NT2/D1 (cell line): Measurements from ENCODE around the gene GSAP.
"Not testable (repeated sequence)": the region's sequence is repeated elsewhere in the genome, so short reads cannot be mapped to it uniquely, and the experiment has no call there.

Source experiments
- DNase-seq: peaks from one replicate; pipeline ENCODE4 v3.0.0-alpha.2; 2011; ENCODE audit warnings: low read depth, low spot score
- H3K27me3 ChIP-seq: 2 replicates; pipeline ENCODE4 v1.6.0; 2011; ENCODE audit warnings: mild to moderate bottlenecking; ENCODE audit not compliant: insufficient read length, insufficient read depth
- H3K36me3 ChIP-seq: 2 replicates; pipeline ENCODE4 v1.6.1; 2011; ENCODE audit warnings: mild to moderate bottlenecking, low read length, mixed read lengths; ENCODE audit not compliant: insufficient read depth, insufficient read length
- H3K4me1 ChIP-seq: 2 replicates; pipeline ENCODE4 v1.5.1; 2011; ENCODE audit not compliant: insufficient read depth, insufficient read length
- H3K4me3 ChIP-seq: 2 replicates; pipeline ENCODE4 v1.5.1; 2011; ENCODE audit warnings: low read depth; ENCODE audit not compliant: insufficient read length
- H3K9ac ChIP-seq: 2 replicates; pipeline ENCODE4 v1.6.0; 2011; ENCODE audit warnings: low read depth; ENCODE audit not compliant: insufficient read length
- H3K9me3 ChIP-seq: 2 replicates; pipeline ENCODE4 v1.5.1; 2011; ENCODE audit warnings: mild to moderate bottlenecking, low read length; ENCODE audit not compliant: insufficient read depth
- SUZ12 ChIP-seq: IDR thresholded peaks from 2 replicates; pipeline ENCODE4 v1.6.1; 2011; ENCODE audit not compliant: insufficient read length, insufficient read depth; ENCODE audit errors: extremely low read depth
- YY1 ChIP-seq: IDR thresholded peaks from 2 replicates; pipeline ENCODE4 v1.6.1; 2011; ENCODE audit not compliant: insufficient read length, insufficient read depth
- ZNF274 ChIP-seq: IDR thresholded peaks from 2 replicates; pipeline ENCODE4 v1.6.1; 2011; ENCODE audit warnings: mild to moderate bottlenecking, low read depth, low read length

The GSAP gene

DNA sequence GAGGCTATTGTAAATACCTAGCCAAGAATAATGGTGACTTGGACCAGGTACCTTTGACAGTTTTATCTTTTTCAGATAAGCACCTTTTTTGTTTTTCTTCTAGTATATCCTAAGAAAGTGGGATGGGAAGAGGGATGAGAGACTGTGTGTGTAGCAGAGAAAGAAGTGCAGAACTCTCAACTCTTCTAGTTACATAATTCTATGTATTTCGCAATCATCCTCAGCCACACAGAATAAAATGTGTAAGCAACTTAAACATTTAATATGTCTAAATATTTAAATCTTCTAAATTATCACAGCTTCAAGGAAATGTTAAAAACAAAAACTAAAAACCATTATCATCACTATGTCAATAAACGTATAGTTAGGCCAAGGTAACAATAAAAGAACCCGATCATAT lies 42.6 kb upstream of the GSAP start:
- H3K9me3 ChIP-seq, result no peaks in the 10 kb centered on the region
- H3K9ac ChIP-seq, result no peak overlapping the region
- no peaks in the 10 kb centered on the region for H3K36me3 ChIP-seq
- peaks cover 2% of the 10 kb centered on the region for H3K4me1 ChIP-seq
- TF ChIP-seq ZNF274, result no peak
- no peak for TF ChIP-seq YY1
- TF ChIP-seq SUZ12, result no peak
- H3K4me3 ChIP-seq, result no peak overlapping the region
- H3K27me3 ChIP-seq, result no peaks in the 10 kb centered on the region
- no peak for DNase-seq

DNA sequence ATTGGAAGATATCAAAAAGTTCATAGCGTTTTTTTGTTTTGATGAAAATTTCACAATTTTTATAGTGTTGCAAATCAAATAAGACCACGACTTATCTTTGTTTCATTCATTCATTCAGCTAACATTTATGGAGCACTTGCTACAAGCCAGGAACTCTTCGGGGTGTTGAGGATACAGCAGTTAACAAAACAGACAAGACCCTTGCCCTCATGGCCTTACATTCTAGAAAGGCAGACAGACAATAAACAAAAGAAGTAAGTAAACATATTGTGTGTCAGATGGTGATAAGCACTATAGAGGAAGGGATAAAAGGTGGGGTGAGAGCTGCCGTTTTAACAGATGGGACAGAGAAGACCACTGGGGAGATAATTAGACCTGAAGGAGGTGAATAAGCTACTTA lies 41.6 kb upstream of the GSAP start:
- no peak for DNase-seq
- H3K9me3 ChIP-seq, result no peaks in the 10 kb centered on the region
- H3K4me1 ChIP-seq, result peaks cover 2% of the 10 kb centered on the region
- TF ChIP-seq SUZ12, result no peak
- no peak for TF ChIP-seq ZNF274
- no peak for TF ChIP-seq YY1
- no peaks in the 10 kb centered on the region for H3K27me3 ChIP-seq
- H3K36me3 ChIP-seq, result no peaks in the 10 kb centered on the region
- no peak overlapping the region for H3K9ac ChIP-seq
- H3K4me3 ChIP-seq, result no peak overlapping the region

DNA sequence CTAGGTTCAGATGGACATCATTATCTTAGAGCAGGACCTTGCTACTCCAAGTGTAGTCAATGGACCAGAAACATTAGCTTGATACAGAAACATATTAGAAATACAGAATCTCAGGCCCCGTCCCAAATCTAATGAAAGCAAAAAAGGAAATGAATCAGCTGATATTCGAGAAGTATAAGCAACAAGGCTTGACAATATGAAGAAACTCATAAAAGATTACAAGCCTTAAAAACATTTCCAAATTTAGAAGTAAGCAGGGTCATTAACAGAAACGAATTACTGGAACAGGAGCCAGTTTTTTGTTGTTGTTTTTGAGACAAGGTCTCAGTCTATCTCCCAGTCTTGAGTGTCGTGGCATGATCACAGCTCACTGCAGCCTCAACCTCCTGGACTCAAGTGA lies 40.5 kb upstream of the GSAP start:
- Histone ChIP-seq H3K36me3 (no peaks in the 10 kb centered on the region), H3K4me1 (no peaks in the 10 kb centered on the region), H3K9me3 (no peaks in the 10 kb centered on the region), H3K27me3 (no peaks in the 10 kb centered on the region), H3K9ac (no peak overlapping the region), H3K4me3 (no peak overlapping the region)
- DNase-seq, result no peak
- TF ChIP-seq ZNF274 (no peak), SUZ12 (no peak), YY1 (no peak)

DNA sequence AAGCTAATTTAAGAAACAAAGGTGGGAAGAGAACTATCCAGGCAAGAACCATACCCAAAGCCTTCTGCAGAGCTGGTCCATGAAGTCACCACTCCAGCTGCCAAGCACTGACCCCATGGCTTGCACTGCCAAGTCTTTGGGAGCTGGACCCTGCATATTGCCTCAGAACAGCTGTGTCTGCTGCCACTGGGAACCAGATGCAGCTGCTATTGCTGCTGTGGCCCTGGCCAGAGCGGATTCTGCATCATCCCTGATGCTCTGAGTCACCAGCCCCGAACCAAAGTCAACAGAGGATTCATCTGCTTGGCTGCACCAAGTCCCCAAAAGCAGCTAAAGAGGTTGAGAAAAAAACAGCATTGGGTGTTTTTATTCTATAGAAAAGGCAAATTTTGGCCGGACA lies 39.2 kb upstream of the GSAP start:
- Histone ChIP-seq H3K4me3 (no peak overlapping the region), H3K36me3 (no peaks in the 10 kb centered on the region), H3K27me3 (no peaks in the 10 kb centered on the region), H3K9me3 (no peaks in the 10 kb centered on the region), H3K9ac (no peak overlapping the region), H3K4me1 (no peaks in the 10 kb centered on the region)
- TF ChIP-seq ZNF274 (no peak), SUZ12 (no peak)
- DNase-seq, result no peak

DNA sequence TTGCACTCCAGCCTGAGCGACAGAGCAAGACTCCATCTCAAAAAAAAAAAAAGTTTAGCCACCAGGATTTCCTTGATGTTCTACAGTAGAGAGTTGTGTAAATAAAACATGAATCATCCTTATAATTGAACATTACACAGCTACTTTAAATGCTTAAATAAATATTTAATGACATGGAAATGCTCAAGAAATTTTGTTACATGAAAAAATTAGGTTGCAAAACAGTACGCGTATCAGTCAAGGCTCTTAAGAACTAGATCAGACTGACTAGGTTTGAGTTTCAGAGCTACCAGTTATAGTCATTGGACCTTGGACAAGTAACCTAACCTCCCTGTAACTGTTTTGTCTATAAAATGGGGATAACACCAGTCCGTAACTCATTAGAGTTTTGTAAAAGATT lies 38.7 kb upstream of the GSAP start:
- Histone ChIP-seq H3K4me3 (no peak overlapping the region), H3K9ac (no peak overlapping the region), H3K36me3 (no peaks in the 10 kb centered on the region), H3K27me3 (no peaks in the 10 kb centered on the region), H3K4me1 (no peaks in the 10 kb centered on the region), H3K9me3 (no peaks in the 10 kb centered on the region)
- no peak for TF ChIP-seq YY1
- TF ChIP-seq ZNF274, result no peak
- TF ChIP-seq SUZ12, result no peak
- no peak for DNase-seq

DNA sequence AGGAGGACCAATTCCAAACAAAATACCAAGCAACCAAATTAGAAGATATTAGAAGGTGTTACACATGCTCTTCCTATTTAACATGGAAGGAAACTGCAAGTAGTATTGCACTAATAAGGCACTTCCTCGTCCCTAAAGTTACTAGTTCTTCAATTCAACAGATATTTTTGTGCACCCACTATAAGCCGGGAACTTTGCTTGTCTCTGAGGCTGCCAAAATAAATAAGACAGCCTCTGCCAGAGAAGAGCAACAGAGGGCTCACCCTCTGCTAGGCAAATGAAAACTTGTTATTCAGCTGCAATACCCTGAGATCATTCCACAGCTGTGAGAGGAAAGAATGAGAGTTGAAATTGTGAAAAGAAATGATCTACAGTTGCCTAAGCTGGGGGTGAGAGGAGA lies 37.4 kb upstream of the GSAP start:
- DNase-seq, result no peak
- H3K36me3 ChIP-seq, result no peaks in the 10 kb centered on the region
- no peaks in the 10 kb centered on the region for H3K9me3 ChIP-seq
- TF ChIP-seq ZNF274 (no peak), YY1 (no peak), SUZ12 (no peak)
- H3K4me1 ChIP-seq, result no peaks in the 10 kb centered on the region
- H3K27me3 ChIP-seq, result no peaks in the 10 kb centered on the region
- no peak overlapping the region for H3K4me3 ChIP-seq
- no peak overlapping the region for H3K9ac ChIP-seq

DNA sequence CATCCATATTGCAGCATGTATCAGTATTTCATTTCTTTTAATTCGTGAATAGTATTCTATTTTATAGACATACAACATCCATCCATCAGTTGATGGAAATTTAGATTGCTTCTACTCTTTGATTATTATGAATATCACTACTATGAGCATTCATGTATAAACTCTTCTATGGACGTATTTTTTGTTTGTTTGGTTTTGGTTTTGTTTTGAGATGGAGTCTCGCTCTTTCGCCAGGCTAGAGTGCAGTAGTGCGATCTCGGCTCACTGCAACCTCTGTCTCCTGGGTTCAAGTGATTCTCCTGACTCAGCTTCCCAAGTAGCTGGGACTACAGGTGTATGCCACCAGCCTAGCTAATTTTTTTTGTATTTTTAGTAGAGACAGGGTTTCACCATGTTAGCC lies 35.8 kb upstream of the GSAP start:
- not testable (repeated sequence) for H3K4me1 ChIP-seq, DNase-seq, H3K27me3 ChIP-seq, H3K9me3 ChIP-seq, H3K9ac ChIP-seq, H3K4me3 ChIP-seq, H3K36me3 ChIP-seq

DNA sequence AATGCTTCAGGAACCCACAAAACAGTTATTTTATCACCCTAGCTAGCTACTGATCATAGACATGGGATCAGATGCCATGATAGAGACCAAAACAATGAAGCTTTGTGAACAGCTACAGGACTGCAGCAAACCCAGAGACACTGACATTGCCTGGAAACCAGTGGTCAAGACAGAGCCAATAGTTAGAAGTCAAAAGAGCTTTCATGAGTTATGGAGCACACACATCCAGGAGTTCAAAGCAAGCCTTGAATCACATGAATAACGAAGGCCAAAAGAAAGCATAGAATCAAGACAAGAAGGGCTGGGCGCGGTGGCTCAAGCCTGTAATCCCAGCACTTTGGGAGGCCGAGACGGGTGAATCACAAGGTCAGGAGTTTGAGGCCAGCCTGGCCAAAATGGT lies 34.5 kb upstream of the GSAP start:
- Histone ChIP-seq H3K36me3 (no peaks in the 10 kb centered on the region), H3K4me3 (no peak overlapping the region), H3K9me3 (no peaks in the 10 kb centered on the region), H3K9ac (no peak overlapping the region), H3K27me3 (no peaks in the 10 kb centered on the region), H3K4me1 (no peaks in the 10 kb centered on the region)
- no peak for TF ChIP-seq SUZ12
- TF ChIP-seq ZNF274, result no peak
- no peak for TF ChIP-seq YY1
- no peak for DNase-seq
